ENCODE measurements around the gene PTPRZ1.

Gene PTPRZ1

GRCh38 chr7:122059542-122059941 lies 186.6 kb downstream of the PTPRZ1 start:
- DNase-seq, result no peak

- DNase-seq, result no peak
These were observed 190.2 kb downstream of the PTPRZ1 start for GRCh38 chr7:122063146-122063545.

GRCh38 chr7:122064971-122065370 lies 192.0 kb downstream of the PTPRZ1 start:
- DNase-seq, result no peak

GRCh38 chr7:122067077-122067476 lies 194.1 kb downstream of the PTPRZ1 start:
- DNase-seq, result no peak

GRCh38 chr7:122068046-122068445 lies 195.1 kb downstream of the PTPRZ1 start:
- no peak for DNase-seq

GRCh38 chr7:122068999-122069398 lies 196.0 kb downstream of the PTPRZ1 start:
- DNase-seq, result no peak

- DNase-seq, result no peak
These were observed 197.1 kb downstream of the PTPRZ1 start for GRCh38 chr7:122070062-122070461.

GRCh38 chr7:122070834-122071233 lies 197.9 kb downstream of the PTPRZ1 start:
- no peak for DNase-seq

- DNase-seq, result no peak
These were observed 199.3 kb downstream of the PTPRZ1 start for GRCh38 chr7:122072272-122072671.

GRCh38 chr7:122072924-122073599 lies 200.1 kb downstream of the PTPRZ1 start:
- DNase-seq, result no peak

GRCh38 chr7:122073635-122074034 lies 200.7 kb downstream of the PTPRZ1 start:
- DNase-seq, result no peak

GRCh38 chr7:122082160-122082559 lies 209.2 kb downstream of the PTPRZ1 start:
- no peak for DNase-seq

- DNase-seq, result no peak
These were observed 209.7 kb downstream of the PTPRZ1 start for GRCh38 chr7:122082670-122083069.

- DNase-seq, result peak; percentile 78 to 84 (median 80)
These were observed 220.2 kb downstream of the PTPRZ1 start for GRCh38 chr7:122092964-122093797.

GRCh38 chr7:122094549-122094948 lies 221.6 kb downstream of the PTPRZ1 start:
- no peak for DNase-seq

GRCh38 chr7:122095642-122096041 lies 222.7 kb downstream of the PTPRZ1 start:
- no peak for DNase-seq

- no peak for DNase-seq
These were observed 227.1 kb downstream of the PTPRZ1 start for GRCh38 chr7:122100021-122100420.

GRCh38 chr7:122103064-122103463 lies 230.1 kb downstream of the PTPRZ1 start:
- no peak for DNase-seq

All from suppressor macrophage (primary cell).